HG03066 (cell line): ENCODE data around the gene CELSR1.

Experiments
- ATAC-seq: cut with Tn5 transposase; IDR thresholded peaks from one replicate; pipeline ENCODE4 v1.9.1; 2021; ENCODE audit warnings: low read depth; ENCODE audit not compliant: unreplicated experiment

Gene CELSR1

GRCh38 chr22:46576556-46577367 lies 39.3 kb upstream of the CELSR1 start:
- ATAC-seq, result no peak

- ATAC-seq, result no peak
These were observed 38.6 kb upstream of the CELSR1 start for GRCh38 chr22:46575911-46576555.

DNA sequence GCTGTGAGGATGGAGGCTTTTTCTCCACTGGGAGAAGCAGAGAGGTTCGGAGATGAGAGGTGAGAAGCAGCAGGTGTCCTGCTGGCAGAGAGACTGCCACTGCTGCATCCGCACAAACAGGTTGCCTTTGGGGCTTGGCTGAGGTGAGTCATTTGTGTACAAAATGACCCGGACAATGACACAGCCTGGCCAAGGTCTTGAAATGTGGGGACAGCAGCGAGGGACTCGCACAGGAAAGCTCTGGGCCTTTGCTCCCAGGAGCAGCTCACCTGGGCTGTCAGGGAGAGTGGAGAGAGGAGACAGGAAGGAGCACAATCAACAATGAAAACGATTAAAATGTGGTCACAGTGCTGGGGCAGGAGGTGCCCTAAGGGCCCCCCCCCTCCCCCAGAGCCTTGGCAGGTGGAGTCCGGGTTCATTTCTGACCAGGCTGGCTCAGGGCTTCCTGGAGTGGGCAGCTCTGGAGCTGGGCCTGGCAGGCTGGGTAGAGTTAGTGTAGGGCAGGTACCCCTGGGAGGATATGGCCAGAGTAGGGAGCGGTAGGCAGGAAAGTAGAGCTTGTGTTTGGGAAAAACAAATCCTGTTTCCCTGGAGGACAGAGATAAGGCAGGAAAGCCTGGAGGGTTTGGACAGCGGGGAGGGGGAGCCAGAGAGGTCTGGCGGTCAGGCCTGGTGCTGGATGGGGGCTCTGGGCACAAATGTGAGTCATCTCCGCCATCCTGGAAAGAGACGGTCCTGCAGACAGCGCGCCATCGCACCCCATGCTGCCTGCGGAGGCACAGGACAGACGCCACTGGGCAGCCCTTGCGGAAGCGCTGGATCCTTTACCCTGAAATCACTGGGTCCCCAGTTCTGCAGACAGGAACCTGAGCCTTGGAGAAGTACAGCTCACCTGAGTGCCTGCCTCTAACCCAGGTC lies 37.8 kb upstream of the CELSR1 start:
- no peak for ATAC-seq

DNA sequence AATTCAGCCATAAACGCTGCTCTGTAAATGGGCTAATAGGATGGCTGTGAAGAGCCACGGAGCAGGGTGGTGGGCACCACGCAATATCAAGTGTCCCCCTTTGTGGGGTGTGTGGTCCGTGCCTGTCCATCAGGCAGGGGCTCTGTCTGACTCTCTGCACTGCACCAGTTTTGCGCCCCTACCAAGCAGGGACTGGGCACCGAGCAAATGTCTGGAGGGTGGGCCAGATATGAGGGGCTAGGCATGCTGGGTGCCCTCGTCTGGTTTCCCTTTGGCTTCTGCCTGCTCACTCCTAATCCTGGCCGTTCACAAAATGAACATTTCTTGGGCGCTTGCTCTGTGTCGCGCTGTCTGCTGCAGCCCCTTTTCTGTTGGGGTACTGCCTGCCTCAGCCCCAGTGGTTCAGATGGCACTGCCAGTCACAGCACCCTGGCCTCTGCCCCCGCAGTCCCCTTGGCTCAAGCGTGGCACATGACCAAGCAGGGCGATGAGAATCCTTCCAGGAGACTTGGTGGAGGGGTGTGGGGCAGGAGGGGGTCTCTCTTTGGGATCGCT lies 37.1 kb upstream of the CELSR1 start:
- ATAC-seq, result no peak

- no peak for ATAC-seq
These were observed 36.5 kb upstream of the CELSR1 start for GRCh38 chr22:46573781-46574437.

GRCh38 chr22:46572911-46573780 lies 35.7 kb upstream of the CELSR1 start:
- no peak for ATAC-seq

GRCh38 chr22:46571642-46572250 lies 34.3 kb upstream of the CELSR1 start:
- ATAC-seq, result no peak

DNA sequence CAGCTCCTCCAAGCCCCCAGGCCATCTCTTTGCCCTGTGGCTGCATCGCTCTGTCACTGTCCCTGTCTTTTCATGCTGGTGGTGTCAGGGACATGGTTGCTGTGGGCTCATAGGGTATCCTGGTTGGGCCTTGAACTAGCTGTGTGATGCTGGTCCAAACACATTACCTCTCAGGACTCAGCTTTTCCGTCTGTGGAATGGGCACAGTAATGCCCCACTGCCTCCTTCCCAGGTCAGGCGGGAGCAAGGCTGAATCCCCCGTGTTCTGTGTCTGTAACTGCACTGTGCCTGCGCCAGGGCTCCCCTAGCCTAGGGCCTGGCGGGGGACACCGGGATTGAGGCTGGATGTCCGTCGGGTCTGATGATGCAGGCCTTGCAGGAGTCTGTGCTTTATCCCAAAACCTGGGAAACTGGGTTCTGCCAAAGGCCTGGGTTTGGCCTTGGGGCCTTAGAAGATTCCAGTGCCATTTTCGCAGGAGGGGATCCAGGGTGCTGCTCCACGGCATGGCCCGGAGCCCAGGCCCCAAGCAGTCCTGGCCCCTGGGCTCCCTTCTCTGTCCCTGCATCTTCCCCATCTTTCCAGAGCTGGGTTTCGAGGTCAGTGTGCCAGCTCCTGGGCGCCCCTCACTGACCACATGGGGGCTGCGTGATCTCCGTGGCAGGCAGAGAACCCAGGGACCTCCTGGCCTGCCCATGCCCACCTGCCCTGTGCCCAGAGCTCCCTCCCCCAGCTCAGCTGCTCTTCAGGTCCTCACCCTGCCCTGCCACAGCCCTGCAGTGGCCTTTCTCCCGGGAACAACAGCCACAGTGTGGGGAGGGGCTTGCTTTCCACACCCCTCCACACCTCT lies 32.7 kb upstream of the CELSR1 start:
- no peak for ATAC-seq

- ATAC-seq, result no peak
These were observed 31.8 kb upstream of the CELSR1 start for GRCh38 chr22:46569055-46569847.

- ATAC-seq, result no peak
These were observed 30.8 kb upstream of the CELSR1 start for GRCh38 chr22:46568102-46568809.

- no peak for ATAC-seq
These were observed 30.1 kb upstream of the CELSR1 start for GRCh38 chr22:46567471-46567870.

DNA sequence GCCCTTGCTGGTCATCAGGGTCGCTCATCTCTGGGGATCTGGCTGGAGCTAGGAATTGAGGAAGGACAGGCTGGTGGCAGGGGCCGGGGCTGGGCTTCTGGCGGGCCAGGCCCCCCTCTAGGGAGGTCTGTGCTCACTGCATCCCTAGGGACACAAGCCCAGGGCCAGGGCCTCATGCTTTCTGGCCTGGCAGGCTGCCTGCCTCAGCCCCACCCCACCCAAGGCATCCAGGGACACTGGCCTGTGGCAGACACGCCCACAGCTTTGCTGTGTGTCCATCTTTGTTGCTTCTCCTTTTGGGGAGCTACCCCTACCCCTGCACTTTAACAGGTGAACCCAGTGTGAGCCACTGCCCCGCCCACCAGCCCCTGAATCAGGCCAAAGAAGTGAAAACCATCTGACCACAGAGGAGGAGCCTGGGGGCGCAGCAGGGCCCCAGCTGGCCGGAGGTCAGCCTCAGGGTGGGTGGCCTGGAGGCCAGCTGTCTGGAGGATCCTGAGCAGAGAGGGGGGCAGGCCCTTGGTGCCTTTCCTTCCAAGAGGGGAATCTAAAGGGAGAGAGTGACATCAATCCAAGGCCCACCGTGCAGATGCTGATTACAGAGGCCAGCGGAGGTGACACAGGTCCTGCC lies 26.8 kb upstream of the CELSR1 start:
- no peak for ATAC-seq

DNA sequence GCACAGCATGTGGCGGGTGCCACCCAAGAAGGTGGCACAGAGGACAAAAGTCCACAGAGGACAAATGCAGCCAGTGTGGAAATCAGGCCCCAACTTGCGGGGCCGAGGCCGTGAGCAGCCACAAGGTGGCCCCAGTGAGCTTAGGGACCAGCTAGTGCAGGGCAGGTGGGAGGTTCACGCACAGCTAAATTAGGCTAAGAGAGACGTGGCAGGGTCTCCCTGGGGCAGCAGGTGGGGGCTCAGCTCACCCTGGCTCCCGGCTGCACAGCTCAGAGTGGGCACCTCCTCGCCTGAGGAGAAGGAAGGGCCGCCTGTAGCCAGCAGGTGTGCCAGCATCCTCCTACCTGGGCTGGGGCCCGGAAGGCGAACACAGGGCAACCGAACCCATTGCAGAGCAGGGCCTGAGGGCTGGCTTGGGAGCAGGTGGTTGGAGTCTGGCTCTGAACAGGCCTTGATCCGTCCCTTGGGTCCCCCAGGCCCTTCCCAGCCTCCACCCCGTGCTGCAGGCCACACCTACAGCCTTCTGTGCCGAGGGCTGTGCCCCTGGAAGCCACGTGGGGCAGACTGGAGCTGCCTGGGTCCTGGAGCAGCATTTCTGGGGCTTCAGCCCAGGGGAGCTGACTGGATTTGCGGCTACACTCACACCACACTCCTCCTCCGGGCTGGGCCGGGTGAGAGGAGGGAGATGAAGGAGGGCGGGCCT lies 26.1 kb upstream of the CELSR1 start:
- no peak for ATAC-seq

DNA sequence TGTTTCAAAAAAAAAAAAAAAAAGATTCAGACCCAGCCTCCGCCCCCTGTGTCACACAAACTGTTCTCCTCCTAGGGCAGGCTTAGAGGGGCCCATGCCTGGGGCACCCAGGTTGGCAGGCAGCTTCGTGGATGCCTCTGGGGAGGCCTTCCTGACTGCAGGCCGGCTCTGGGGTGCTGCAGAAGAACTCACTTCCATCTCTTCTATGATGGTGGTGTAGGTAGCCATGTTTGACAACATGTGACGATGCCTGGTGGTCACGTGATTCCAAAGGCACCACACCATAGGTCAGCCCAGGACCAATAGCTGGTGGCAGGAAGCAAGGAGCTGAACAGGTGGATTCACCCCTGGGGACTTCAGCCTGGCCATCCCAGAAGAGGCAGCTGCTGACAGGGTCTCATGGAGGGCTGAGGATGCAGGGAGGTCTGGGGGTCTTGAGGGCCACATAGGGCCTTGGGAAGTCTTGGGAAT lies 24.1 kb upstream of the CELSR1 start:
- no peak for ATAC-seq

- ATAC-seq, result no peak
These were observed 23.4 kb upstream of the CELSR1 start for GRCh38 chr22:46560696-46561295.
